Testis (tissue), 3 donors: ENCODE results near the gene ALPL. TPM values are rescaled to one million over a fixed set of nuclear protein-coding genes. Genes with fewer than 3 reads are reported as not detected.

Experiments
- DNase-seq: peaks from one replicate; pipeline ENCODE4 v3.0.0-alpha.2; 2019
- H3K27ac ChIP-seq, 2 donors: fragments of 200-600 bp; sonication (generic); one replicate each; pipeline ENCODE4 v1.5.1; 2019
- H3K27me3 ChIP-seq: fragments of 200-600 bp; sonication (generic); one replicate; pipeline ENCODE4 v1.5.1; 2019
- H3K36me3 ChIP-seq: fragments of 200-600 bp; sonication (generic); one replicate; pipeline ENCODE4 v1.5.1; 2017; ENCODE audit warnings: low read depth; ENCODE audit errors: missing control alignments
- H3K4me1 ChIP-seq: fragments of 200-600 bp; sonication (generic); one replicate; pipeline ENCODE4 v1.5.1; 2019
- H3K4me3 ChIP-seq, 2 donors: fragments of 200-600 bp; sonication (generic); one replicate each; pipeline ENCODE4 v1.5.1; 2017 to 2019
- H3K9me3 ChIP-seq: fragments of 200-600 bp; sonication (generic); one replicate; pipeline ENCODE4 v1.5.1; 2017
- POLR2A ChIP-seq: fragments of 450-650 bp; IDR thresholded peaks from one replicate; pipeline ENCODE4 v1.6.1; 2017; ENCODE audit warnings: antibody characterized with exemption, mild to moderate bottlenecking, moderate library complexity
- WGBS, 2 donors: methylation state at CpG; one replicate each; pipeline ENCODE4 v1.1.5; 2018; 5-methylcytosine and 5-hydroxymethylcytosine counted together
- intact Hi-C: fragments of 100-400 bp; cut with DNase I; formaldehyde crosslinking; loops from one replicate; pipeline ENCODE4 v1.15.1; 2023; ENCODE audit warnings: low total_unique reads
- polyA plus RNA-seq: library from polyadenylated mRNA; stranded (reverse); fragments of 350-450 nt; fragmentation: Illumina TruSeq; extraction: RNeasy Lipid Tissue Mini Kit (QIAGEN cat#74804); gene quantifications from one replicate; pipeline ENCODE4 v1.2.3, GENCODE V29; 2014; ENCODE audit warnings: low read depth, low replicate concordance; ENCODE audit not compliant: insufficient read depth
- total RNA-seq, 2 donors: library from RNA; depleted of rRNA; stranded (reverse); fragments of >200 nt; gene quantifications; one replicate each; pipeline ENCODE4 v1.2.3, GENCODE V29; 2016
- TF ChIP-seq, protein P1 (sequence below), 3 experiments: fragments of 450-650 bp in 2 of 3; fragments of 200-600 bp in 1 of 3; sonication (generic) in 1 of 3; IDR thresholded peaks; one replicate each; pipeline ENCODE4 v1.5.1; 2016 to 2019; ENCODE audit warnings: antibody characterized with exemption in 3 of 3, mild to moderate bottlenecking in 2 of 3, moderate library complexity in 1 of 3

Gene ALPL
- total and polyA plus RNA-seq, 3 donors from 2014 or later = 11.8 to 22.2 (median 15.7) TPM

DNA sequence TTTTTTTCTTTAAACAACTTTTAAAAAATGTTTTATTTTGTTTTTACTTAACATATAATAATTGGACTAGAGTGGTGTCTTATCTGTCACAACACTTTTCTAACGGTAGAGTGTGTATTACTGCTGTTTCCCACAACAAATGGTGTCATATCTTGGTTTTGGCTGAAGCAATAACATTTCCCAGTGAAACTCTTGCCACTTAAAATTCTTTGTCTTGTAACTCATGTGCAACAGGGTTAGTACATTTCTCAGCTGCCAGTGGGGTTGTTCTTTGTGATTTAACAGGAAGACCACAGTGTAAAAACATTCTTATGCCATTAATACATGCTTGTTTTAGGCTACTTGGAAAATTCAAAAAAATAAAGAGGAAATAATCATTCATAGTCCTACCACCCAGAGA lies 43.5 kb downstream of the ALPL start:
- Histone ChIP-seq H3K4me1 (no peaks in the 10 kb centered on the region), H3K4me3 (no peak overlapping the region), H3K27ac (no peak overlapping the region), H3K27me3 (no peaks in the 10 kb centered on the region), H3K9me3 (no peaks in the 10 kb centered on the region), H3K36me3 (no peaks in the 10 kb centered on the region)
- intact Hi-C loops = no loop called here
- TF ChIP-seq POLR2A = no peak
- TF ChIP-seq, protein P1, sequence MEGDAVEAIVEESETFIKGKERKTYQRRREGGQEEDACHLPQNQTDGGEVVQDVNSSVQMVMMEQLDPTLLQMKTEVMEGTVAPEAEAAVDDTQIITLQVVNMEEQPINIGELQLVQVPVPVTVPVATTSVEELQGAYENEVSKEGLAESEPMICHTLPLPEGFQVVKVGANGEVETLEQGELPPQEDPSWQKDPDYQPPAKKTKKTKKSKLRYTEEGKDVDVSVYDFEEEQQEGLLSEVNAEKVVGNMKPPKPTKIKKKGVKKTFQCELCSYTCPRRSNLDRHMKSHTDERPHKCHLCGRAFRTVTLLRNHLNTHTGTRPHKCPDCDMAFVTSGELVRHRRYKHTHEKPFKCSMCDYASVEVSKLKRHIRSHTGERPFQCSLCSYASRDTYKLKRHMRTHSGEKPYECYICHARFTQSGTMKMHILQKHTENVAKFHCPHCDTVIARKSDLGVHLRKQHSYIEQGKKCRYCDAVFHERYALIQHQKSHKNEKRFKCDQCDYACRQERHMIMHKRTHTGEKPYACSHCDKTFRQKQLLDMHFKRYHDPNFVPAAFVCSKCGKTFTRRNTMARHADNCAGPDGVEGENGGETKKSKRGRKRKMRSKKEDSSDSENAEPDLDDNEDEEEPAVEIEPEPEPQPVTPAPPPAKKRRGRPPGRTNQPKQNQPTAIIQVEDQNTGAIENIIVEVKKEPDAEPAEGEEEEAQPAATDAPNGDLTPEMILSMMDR (IDR thresholded peaks at IDR 0.05) = no peak
- 28 to 34% methylated on average over 1 of the region's 1 CpG for WGBS, 2 donors
- no peak for DNase-seq

DNA sequence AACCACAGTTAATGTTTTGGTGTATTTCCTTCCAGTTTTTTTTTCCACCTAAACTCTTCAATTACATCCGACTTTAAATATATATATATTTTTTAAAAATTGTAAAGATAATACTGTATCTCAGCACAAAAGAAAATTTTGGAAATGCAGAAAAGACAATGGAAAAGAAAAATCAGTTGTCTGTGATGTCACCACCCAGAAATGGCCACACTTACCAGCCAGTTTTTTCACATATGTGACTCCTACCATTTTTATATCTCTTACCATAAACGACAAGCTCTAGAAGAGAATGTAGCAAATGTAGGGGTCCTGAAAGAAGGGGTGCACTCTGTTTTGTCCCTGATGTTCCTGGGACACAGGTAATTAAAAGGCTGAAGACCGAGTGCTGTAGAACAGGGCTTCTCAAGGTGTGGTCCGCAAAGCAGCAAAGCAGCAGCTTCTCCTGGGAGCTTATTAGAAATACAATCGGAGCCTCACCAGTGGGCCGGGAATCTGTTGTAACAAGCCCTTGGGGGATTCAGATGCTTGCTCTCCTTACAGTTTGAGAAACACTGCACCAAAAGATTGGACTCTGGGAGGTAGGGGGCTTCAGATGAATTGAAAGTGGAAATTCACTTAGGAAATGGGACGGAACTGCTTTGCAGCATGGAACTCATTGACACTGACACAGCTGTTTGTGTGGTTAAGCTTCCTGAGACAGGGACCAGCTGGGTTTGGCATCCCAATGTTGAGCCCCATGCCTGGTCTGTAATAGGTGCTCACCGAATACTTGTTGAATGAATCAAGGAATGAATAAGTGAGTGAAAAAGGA lies 44.1 kb downstream of the ALPL start:
- 76 to 84% methylated on average over 8 of the region's 8 CpGs for WGBS, 2 donors
- no peak overlapping the region for H3K4me3 ChIP-seq
- H3K27ac ChIP-seq = no peak overlapping the region
- DNase-seq = no peak
- no peaks in the 10 kb centered on the region for H3K36me3 ChIP-seq
- no peaks in the 10 kb centered on the region for H3K4me1 ChIP-seq
- no peaks in the 10 kb centered on the region for H3K9me3 ChIP-seq
- intact Hi-C loops = no loop called here
- no peaks in the 10 kb centered on the region for H3K27me3 ChIP-seq
- TF ChIP-seq POLR2A = no peak

DNA sequence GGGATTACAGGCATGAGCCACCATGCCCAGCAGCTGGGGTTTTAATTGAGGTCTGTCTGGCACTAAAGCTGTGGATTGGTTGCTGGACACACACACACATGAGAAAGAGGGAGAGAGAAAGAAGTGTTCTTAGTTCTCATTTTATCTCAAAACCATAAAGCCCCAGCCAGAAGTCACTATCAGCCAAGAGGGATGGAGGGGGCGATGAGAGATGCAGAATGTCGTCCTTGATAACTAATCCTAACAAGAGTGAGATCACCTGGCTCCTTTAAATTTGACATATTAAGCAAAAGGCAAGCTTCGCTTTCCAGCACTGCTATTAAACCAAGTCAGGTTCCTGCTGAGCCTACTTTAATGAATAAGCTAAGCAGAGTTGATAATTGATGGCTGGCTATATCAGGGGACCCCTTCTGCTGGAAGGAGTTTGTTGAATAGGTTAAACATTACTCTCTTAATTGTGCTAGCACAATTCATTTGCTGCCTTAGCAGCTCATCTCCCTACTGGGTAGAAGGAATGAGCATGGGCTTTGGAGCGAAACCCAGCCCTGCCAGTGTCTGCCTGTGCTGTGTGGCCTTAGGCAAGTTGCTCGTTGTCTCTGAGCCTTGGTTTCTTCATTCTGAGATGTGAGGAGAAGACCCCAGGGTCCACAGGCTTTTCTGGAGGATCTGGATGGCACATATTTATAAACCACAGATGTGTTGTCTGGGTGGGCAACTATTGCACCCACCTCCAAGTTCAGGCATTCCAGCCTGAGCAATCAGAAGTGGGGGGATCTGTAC lies 50.8 kb downstream of the ALPL start:
- Histone ChIP-seq H3K27me3 (no peaks in the 10 kb centered on the region), H3K9me3 (no peaks in the 10 kb centered on the region), H3K36me3 (no peaks in the 10 kb centered on the region), H3K4me1 (no peaks in the 10 kb centered on the region), H3K4me3 (no peak overlapping the region), H3K27ac (no peak overlapping the region)
- intact Hi-C loops = no loop called here
- DNase-seq = no peak
- no peak for TF ChIP-seq POLR2A
- TF ChIP-seq, protein P1 (IDR thresholded peaks at IDR 0.05) = no peak
- 69 to 81% methylated on average over 5 of the region's 5 CpGs for WGBS, 2 donors

DNA sequence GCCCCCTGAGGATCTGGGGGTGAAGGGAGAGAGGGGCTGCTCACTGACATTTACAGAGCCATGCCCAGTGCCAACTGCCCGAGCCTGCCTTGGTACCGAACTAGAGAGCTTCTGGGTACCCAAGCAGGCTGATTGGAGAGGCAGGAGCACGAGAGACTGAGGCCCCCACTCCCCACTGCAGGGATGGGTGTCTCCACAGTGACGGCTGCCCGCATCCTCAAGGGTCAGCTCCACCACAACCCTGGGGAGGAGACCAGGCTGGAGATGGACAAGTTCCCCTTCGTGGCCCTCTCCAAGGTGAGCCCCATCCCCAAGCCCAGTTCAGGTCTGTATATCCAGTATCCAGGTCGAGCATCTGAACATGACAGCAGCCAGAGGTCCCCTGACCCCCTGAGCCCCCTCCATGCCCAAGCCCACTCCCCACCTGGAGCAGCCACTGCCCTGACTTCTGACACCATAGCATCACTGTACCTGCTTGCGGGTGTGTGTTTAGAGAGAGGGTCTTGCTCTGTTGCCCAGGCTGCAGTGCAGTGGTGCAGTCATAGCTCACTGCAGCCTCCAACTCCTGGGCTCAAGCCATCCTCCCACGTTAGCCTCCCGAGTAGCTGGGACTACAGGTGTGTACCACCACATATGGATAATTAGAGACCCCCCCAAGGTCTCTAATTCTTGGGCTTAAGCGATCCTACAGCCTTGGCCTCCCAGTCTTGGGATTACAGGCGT lies 51.9 kb downstream of the ALPL start:
- Histone ChIP-seq H3K36me3 (no peaks in the 10 kb centered on the region), H3K27ac (no peak overlapping the region), H3K9me3 (no peaks in the 10 kb centered on the region), H3K27me3 (no peaks in the 10 kb centered on the region), H3K4me3 (no peak overlapping the region), H3K4me1 (no peaks in the 10 kb centered on the region)
- intact Hi-C loops = no loop called here
- DNase-seq = no peak
- TF ChIP-seq POLR2A = no peak
- TF ChIP-seq, protein P1 (IDR thresholded peaks at IDR 0.05) = no peak
- 93 to 100% methylated on average over 3 to 12 of the region's 12 CpGs for WGBS, 2 donors

DNA sequence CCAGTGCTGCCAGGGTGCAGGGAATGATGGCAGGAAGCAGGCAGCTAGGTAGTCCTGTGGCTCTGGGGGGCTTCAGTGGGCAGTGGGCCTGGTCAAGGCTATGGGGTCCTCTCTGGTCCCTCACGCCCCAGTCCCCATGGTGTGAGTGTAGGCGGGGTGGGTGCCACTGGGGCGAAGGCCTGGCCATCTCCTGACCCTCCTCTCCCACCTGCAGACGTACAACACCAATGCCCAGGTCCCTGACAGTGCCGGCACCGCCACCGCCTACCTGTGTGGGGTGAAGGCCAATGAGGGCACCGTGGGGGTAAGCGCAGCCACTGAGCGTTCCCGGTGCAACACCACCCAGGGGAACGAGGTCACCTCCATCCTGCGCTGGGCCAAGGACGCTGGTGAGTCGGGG lies 53.7 kb downstream of the ALPL start:
- no peak for DNase-seq
- Histone ChIP-seq H3K4me1 (no peaks in the 10 kb centered on the region), H3K9me3 (no peaks in the 10 kb centered on the region), H3K36me3 (no peaks in the 10 kb centered on the region), H3K27me3 (no peaks in the 10 kb centered on the region), H3K27ac (no peak overlapping the region), H3K4me3 (no peak overlapping the region)
- 93 to 96% methylated on average over 9 to 15 of the region's 15 CpGs for WGBS, 2 donors
- intact Hi-C loops = no loop called here
- TF ChIP-seq POLR2A = no peak
- TF ChIP-seq, protein P1 (IDR thresholded peaks at IDR 0.05) = no peak
